Endothelial cell of umbilical vein (primary cell): ENCODE results near the gene GLOD4.
"Not testable (repeated sequence)": the region's sequence is repeated elsewhere in the genome, so short reads cannot be mapped to it uniquely, and the experiment has no call there.

Experiments used
- CTCF ChIP-seq, 2 donors: IDR thresholded peaks; 1 replicate in 1 of 2; 2 replicates in 1 of 2; pipeline ENCODE4 v1.5.1; 2011; ENCODE audit warnings: low read length in 2 of 2, mild to moderate bottlenecking in 2 of 2, moderate library complexity in 2 of 2, control low read depth in 1 of 2, inconsistent platforms in 1 of 2, low read depth in 1 of 2; ENCODE audit not compliant: insufficient read depth in 1 of 2; ENCODE audit errors: extremely low read depth in 1 of 2
- EZH2 ChIP-seq: IDR thresholded peaks from 2 replicates; pipeline ENCODE4 v1.6.1; 2012; ENCODE audit warnings: borderline replicate concordance, low read depth, mild to moderate bottlenecking, moderate library complexity, low read length, inconsistent platforms; ENCODE audit not compliant: severe bottlenecking
- MYC ChIP-seq: IDR thresholded peaks from one replicate; pipeline ENCODE4 v1.6.1; 2011; ENCODE audit warnings: mild to moderate bottlenecking, low read depth, low read length
- POLR2A ChIP-seq: IDR thresholded peaks from 2 replicates; pipeline ENCODE4 v1.6.1; 2012; ENCODE audit warnings: low read depth, mild to moderate bottlenecking, control low read depth, low read length
- POLR2AphosphoS5 ChIP-seq: IDR thresholded peaks from 2 replicates; pipeline ENCODE4 v1.6.1; 2012; ENCODE audit warnings: low read depth, mild to moderate bottlenecking, control low read depth, low read length, moderate library complexity; ENCODE audit not compliant: insufficient read depth

DNA sequence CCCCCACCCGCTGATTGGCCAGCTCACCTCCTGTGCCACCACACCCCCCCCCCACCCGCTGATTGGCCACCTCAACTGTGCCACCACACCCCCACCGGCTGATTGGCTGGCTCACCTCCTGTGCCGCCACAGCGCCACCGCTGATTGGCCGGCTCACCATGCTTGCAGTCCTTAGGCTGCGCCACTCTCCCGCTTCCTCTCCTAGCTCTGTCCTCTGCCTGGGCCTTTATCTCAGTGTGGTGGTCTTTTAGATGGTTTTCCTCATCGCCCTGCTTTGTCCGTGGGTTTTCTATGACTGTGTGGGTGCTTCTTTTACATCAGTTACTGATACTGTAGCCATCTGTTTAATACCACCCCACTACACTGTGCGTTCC is 8.8 kb upstream of the GLOD4 start:
- not testable (repeated sequence) for TF ChIP-seq CTCF (IDR thresholded peaks at IDR 0.05; ENCODE audit: extremely low read depth in 1 of 2, insufficient read depth in 1 of 2, low read depth in 1 of 2, low read length in 2 of 2); MYC; EZH2; POLR2AphosphoS5; POLR2A
